ENCODE measurements around the gene ARFGEF2.

- no peak for TF ChIP-seq CTCF (conservative IDR thresholded peaks at IDR 0.05; ENCODE audit: low read length)
- no peak for TF ChIP-seq EZH2phosphoT487 (IDR thresholded peaks at IDR 0.05; ENCODE audit: borderline replicate concordance)
Measured at GRCh38 chr20:49063279-49063678, 141.8 kb downstream of the ARFGEF2 start.

All from Loucy (cell line).